GM18858 (cell line): ENCODE results near the gene RBMS1.

Source experiments
- ATAC-seq: cut with Tn5 transposase; IDR thresholded peaks from one replicate; pipeline ENCODE4 v1.9.1; 2021; ENCODE audit not compliant: unreplicated experiment

The RBMS1 gene

DNA sequence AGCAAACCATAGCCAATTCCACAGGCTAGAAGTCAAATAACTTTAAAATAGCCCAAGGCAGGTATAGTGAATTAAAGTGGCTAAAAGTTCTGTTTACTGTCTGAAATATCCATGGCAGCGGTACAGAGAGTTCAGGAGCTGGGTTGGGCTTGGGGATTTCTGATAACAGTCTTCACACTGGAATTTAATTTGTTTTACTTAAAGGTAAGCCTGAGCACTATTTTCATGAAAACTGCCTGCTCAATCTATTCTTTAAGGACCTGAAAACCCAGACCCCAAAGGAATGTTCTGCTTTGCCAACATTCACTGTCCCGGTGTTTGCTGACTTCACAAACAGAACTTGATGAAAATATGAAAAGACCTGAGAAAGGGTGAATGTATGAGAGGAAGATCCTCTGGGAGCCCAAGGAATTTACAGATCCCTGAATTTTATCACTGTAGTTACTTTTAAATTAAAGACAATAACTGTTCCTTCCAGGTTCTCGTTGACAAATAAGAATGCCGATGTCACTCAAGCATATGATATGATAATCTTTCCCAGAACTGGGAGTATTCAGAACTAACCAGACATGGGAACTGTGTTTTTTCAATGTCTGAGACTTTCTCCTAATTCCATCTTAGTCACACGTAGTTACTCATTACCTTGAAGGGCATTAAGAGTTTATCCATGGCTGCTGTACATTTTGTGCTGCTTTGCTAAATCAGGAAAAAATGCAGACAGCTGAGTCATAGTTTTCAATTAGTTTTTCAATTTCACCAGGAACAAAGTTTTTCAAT lies 265.3 kb downstream of the RBMS1 start:
- no peak for ATAC-seq

DNA sequence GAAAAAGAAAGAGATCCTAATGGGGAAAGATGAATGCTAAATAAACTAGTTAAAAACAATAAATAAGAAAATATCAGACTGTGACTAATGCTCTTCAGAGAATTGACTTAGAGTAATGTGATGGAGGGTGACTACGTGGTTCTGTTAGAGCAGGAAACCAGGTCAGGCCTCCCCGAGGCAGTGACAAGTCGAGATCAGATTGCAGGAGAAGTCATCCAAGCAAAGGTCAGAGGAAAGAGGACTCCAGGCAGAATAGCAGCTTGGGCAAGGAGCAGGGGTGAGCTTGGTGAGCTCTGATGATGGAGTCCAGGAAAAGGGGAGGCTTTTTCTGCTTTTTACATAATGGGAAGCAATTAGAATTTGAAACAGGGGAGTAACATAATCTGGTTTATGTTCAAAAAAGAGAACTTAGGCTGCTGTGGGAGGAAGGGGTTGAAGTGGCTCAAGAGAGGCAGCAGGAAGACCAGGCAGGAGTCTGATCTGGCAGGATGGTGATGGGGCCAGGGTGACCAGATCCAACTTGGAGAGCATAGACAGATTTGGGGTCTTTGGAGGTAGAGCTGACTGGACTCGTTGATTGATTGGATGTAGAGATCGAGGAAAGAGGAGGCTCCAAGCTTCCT lies 266.2 kb downstream of the RBMS1 start:
- no peak for ATAC-seq

DNA sequence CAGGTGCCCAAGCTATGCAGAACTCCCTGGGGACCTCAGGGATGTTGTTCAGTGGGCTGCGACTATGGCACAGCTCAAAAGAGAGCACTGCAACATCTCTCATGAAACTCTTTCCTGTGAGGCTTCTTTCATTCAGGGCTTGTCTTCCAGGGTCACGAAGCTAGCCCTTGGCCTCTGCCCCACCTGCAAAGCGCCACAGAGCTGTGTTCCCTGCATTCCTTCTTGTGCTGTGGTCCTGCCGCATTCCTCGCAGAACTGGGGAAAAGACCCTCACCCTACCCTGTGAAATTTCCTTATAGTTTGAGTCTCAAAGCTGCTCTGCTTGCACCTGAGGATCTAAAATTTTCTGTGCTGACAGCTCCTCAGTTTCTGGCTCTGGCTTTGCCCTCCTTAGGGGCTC lies 267.2 kb downstream of the RBMS1 start:
- ATAC-seq = no peak

DNA sequence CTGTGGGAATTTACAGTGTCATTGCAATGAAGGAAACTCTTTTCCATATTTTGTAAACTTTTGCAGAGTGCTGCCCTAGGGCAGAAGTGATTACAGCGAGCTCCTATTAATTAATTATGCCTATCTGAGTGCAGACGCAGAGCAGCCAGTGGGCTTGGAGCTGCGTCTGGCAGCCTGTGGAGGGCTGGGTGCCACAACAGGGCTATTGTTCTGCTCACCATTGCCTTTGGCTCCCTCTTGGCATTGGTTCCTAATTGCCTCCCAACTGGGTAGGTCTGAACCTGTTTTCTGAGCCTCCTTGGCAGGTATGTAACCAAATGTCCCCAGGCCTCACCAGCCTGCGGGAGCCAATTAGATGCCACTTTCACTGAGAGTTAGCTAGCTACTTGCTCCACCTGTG lies 267.9 kb downstream of the RBMS1 start:
- ATAC-seq = no peak

DNA sequence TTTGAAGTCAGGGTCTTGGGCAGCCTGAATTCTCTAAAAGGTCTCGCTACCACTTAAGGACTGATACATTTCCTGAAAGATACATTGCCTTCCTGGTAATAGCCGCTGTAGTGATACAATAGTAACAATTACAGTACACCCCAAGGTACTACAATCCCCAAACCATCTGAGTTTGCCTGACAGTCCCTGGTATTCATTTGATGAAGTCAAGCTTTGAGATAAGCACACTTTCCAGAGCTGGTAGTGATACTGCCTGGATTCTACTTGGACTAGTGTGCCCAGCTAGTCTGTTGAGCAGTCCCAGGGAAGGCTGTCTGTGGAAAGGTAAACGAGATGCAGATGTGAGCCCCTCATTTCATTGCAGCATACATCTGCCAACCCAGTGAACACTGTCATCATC lies 269.1 kb downstream of the RBMS1 start:
- ATAC-seq = no peak

DNA sequence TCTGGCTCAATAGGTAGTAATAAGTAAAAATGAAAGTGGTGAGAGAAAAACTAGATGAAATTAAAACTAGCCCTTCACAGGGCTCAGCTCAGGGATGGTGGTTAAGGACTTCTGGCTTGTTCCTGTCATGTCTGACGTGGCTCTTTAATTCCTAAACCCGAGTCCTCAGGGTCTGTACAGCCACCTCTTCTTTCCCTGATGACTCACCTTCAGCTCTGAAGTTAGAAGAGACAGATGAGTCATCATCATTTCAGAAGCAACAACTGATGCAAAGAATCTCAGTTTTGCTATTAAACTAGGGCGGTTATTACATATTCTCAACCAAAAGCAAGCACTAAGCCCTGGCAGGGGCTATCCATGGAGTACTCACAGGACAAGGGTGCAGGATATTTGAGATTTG lies 269.5 kb downstream of the RBMS1 start:
- peak; percentile 97 for ATAC-seq

DNA sequence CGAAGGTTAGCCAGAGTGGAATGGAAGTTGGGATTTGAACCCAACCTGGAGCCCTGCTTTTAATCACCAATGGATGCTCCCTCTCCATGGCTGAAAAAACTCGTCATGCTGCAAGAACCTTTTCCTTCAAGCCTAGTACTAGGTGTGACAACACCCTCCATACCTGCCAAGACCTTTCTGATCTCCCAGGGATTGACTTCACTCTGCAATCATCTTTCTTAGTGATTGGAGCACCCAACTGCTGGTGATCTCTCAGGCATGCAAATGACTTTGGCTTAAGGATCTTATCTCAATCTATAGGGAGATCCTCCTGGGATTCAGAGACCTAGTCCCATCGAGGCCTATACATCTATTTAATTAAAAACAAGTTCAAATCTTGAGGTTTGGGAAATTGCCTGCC lies 270.0 kb downstream of the RBMS1 start:
- no peak for ATAC-seq

DNA sequence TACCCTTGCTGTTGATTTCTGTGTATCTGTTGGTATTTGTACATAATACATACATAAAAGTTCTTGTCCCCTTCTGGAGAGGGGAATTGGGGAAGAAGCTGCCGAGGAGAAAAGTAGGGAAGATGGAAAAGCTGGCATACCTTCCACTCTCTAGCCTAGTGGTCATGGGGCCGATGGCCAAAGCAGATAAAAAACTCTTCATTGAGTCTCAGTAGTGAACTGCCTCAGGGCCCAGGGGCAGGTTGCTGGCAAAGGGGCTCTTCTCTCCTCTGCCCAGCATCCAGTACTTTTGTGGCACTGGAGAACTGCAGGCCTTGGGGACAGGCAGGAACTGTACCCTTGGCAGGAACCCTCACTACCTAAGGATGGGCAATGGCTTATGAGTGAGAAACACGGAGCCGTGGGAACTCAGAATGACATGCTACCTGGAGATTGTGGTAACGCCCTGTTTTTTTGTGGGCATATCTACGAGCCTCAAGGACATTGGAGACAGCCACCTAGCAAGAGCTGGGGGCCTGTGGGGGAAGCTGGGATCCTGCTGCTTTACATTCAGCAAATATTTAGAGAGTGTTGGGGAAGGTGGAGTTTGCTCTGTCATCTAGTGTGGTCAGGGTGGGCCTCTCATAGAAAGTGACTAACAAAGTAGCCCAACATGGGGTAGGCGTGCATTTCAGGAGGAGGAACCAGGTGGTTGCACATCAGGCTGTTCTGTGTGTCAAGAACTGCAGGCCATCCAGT lies 270.9 kb downstream of the RBMS1 start:
- ATAC-seq = no peak
